ENCODE results near the gene TAMM41. TPM values are rescaled to one million over a fixed set of nuclear protein-coding genes. Genes with fewer than 3 reads are reported as not detected.
"Not testable (repeated sequence)": the region's sequence is repeated elsewhere in the genome, so short reads cannot be mapped to it uniquely, and the experiment has no call there.

The TAMM41 gene
- total RNA-seq, 4 donors from 2014 or later, result 4.9 to 29.9 (median 19.1) TPM

GRCh38 chr3:11757929-11758328 lies 88.8 kb downstream of the TAMM41 start:
- in situ Hi-C loops (cut with MboI; ENCODE audit: low pct_ligation_motif_present in 1 of 4, low pct_unique_long_range_greater_than_20kb in 1 of 4, low sequenced_read_pairs in 3 of 4), result no loop called here
- 82 to 86% methylated on average over 6 of the region's 6 CpGs for WGBS, 2 donors (ENCODE audit: low coverage in 1 of 2)
- Histone ChIP-seq H3K9me3 (no peaks in the 10 kb centered on the region), H3K4me3 (no peak overlapping the region), H3K36me3 (no peaks in the 10 kb centered on the region), H3K27ac (no peak overlapping the region), H3K4me1 (no peaks in the 10 kb centered on the region), H3K27me3 (no peaks in the 10 kb centered on the region)
- no peak for TF ChIP-seq CTCF (IDR thresholded peaks at IDR 0.05)
- no peak for TF ChIP-seq EP300 (IDR thresholded peaks at IDR 0.05; ENCODE audit: low read depth)
- no peak for TF ChIP-seq POLR2AphosphoS5 (IDR thresholded peaks at IDR 0.05)
- no peak for TF ChIP-seq POLR2A (IDR thresholded peaks at IDR 0.05)
- intact Hi-C loops (cut with DNase I; ENCODE audit: low total_unique reads), result no loop called here
- DNase-seq, result no peak

- no peak overlapping the region for H3K27ac ChIP-seq
- in situ Hi-C loops (cut with MboI; ENCODE audit: low pct_ligation_motif_present in 1 of 4, low pct_unique_long_range_greater_than_20kb in 1 of 4, low sequenced_read_pairs in 3 of 4), result no loop called here
These were observed 89.2 kb downstream of the TAMM41 start for GRCh38 chr3:11757441-11757875.

GRCh38 chr3:11755276-11755675 lies 91.4 kb downstream of the TAMM41 start:
- no peaks in the 10 kb centered on the region for H3K4me1 ChIP-seq
- no peaks in the 10 kb centered on the region for H3K9me3 ChIP-seq
- no peaks in the 10 kb centered on the region for H3K27me3 ChIP-seq
- no peak for DNase-seq
- intact Hi-C loops (cut with DNase I; ENCODE audit: low total_unique reads), result no loop called here
- TF ChIP-seq EP300 (IDR thresholded peaks at IDR 0.05; ENCODE audit: low read depth) (no peak), POLR2AphosphoS5 (IDR thresholded peaks at IDR 0.05) (no peak), POLR2A (IDR thresholded peaks at IDR 0.05) (no peak), CTCF (IDR thresholded peaks at IDR 0.05) (no peak)
- H3K36me3 ChIP-seq, result no peaks in the 10 kb centered on the region
- no peak overlapping the region for H3K4me3 ChIP-seq
- 87 to 88% methylated on average over 4 to 12 of the region's 12 CpGs for WGBS, 2 donors (ENCODE audit: low coverage in 1 of 2)
- no peak overlapping the region for H3K27ac ChIP-seq
- in situ Hi-C loops (cut with MboI; ENCODE audit: low pct_ligation_motif_present in 1 of 4, low pct_unique_long_range_greater_than_20kb in 1 of 4, low sequenced_read_pairs in 3 of 4), result no loop called here

More at GRCh38 chr3:11757441-11757875, 89.2 kb downstream of the TAMM41 start:
- Histone ChIP-seq H3K36me3 (no peaks in the 10 kb centered on the region), H3K9me3 (no peaks in the 10 kb centered on the region), H3K27me3 (no peaks in the 10 kb centered on the region), H3K4me1 (no peaks in the 10 kb centered on the region), H3K4me3 (no peak overlapping the region)
- 76 to 80% methylated on average over 2 to 9 of the region's 9 CpGs for WGBS, 2 donors (ENCODE audit: low coverage in 1 of 2)
- no peak for TF ChIP-seq POLR2A (IDR thresholded peaks at IDR 0.05)
- intact Hi-C loops (cut with DNase I; ENCODE audit: low total_unique reads), result no loop called here
- no peak for DNase-seq

- WGBS, 2 donors (ENCODE audit: low coverage in 1 of 2), result 74% methylated on average over 4 of the region's 4 CpGs; no CpG with 5 or more reads in 1 of the 2 donors
- DNase-seq, result not testable (repeated sequence)
These were observed 94.4 kb downstream of the TAMM41 start for GRCh38 chr3:11752254-11752653.

GRCh38 chr3:11748306-11748705 lies 98.4 kb downstream of the TAMM41 start:
- not testable (repeated sequence) for H3K27ac ChIP-seq
- WGBS, 2 donors (ENCODE audit: low coverage in 1 of 2), result 60 to 77% methylated on average over 2 to 9 of the region's 9 CpGs

More at GRCh38 chr3:11752254-11752653, 94.4 kb downstream of the TAMM41 start:
- H3K27me3 ChIP-seq; intact Hi-C loops (cut with DNase I; ENCODE audit: low total_unique reads); H3K4me3 ChIP-seq; H3K27ac ChIP-seq; H3K9me3 ChIP-seq; H3K4me1 ChIP-seq; in situ Hi-C loops (cut with MboI; ENCODE audit: low pct_ligation_motif_present in 1 of 4, low pct_unique_long_range_greater_than_20kb in 1 of 4, low sequenced_read_pairs in 3 of 4); H3K36me3 ChIP-seq: not testable (repeated sequence)

More at GRCh38 chr3:11748306-11748705, 98.4 kb downstream of the TAMM41 start:
- H3K36me3 ChIP-seq; H3K4me3 ChIP-seq; in situ Hi-C loops (cut with MboI; ENCODE audit: low pct_ligation_motif_present in 1 of 4, low pct_unique_long_range_greater_than_20kb in 1 of 4, low sequenced_read_pairs in 3 of 4); intact Hi-C loops (cut with DNase I; ENCODE audit: low total_unique reads); DNase-seq; H3K27me3 ChIP-seq; H3K9me3 ChIP-seq; H3K4me1 ChIP-seq: not testable (repeated sequence)

Small RNA genes lying within 50 kb of the gene (small RNA-seq; reads per million reads assigned to genes)
- 0 reads per million in 4 donors for gene CYCSP12

Other genes starting within 250 kb of the TAMM41 start
- gene VGLL4, start 203.0 kb downstream of the TAMM41 start, total RNA-seq, result 100 to 1,000 TPM in 1 of 4 donors, 10 to 100 TPM in 3; 67.3 to 175 (median 95.0) TPM
- gene SYN2, start 157.5 kb upstream of the TAMM41 start, total RNA-seq, result 1 to 10 TPM in 1 of 4 donors, under 1 TPM in 2, not detected in 1; 0.20 to 1.6 (median 0.68) TPM

All from transverse colon (tissue), 4 donors.